ENCODE results near the gene RUFY4. TPM values are rescaled to one million over a fixed set of nuclear protein-coding genes. Genes with fewer than 3 reads are reported as not detected.
"Not testable (repeated sequence)": the region's sequence is repeated elsewhere in the genome, so short reads cannot be mapped to it uniquely, and the experiment has no call there.

RUFY4 gene
- total and polyA plus RNA-seq, 12 donors: 0.21 TPM; not detected in 11

DNA sequence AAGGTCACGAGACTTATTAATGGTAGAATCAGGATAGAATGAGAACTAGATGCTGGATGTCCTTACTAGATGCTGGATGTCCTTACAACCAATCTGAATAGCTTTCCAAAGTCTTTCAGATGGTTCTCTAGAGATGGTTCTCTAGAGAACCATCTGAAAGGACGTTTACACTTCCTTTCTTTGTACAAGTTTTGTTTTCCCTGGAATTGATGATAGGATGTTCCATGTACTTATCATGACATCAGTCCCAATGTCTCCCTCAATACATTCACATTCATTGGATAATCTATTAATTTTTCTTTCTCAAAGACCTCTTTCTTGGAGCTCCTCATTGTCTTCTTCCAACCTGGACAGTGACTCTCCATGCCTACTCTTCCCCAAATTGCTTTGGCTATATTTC, 28.2 kb upstream of the RUFY4 start:
- no peak for DNase-seq
- Histone ChIP-seq H3K4me3 (no peak overlapping the region), H3K27me3 (no peaks in the 10 kb centered on the region), H3K9me3 (peaks cover 0 to 4% (median 0%) of the 10 kb centered on the region in 11 donors), H3K4me1 (peaks cover 0 to 15% (median 0%) of the 10 kb centered on the region in 9 donors), H3K36me3 (no peaks in the 10 kb centered on the region), H3K27ac (peak overlapping the region in 1 of 10 donors; percentile 2)
- ATAC-seq: no peak
- intact Hi-C loops (cut with DNase I): no loop called here
- no peak for TF ChIP-seq CTCF (IDR thresholded peaks at IDR 0.05)
- 76 to 84% methylated on average over 2 of the region's 2 CpGs for WGBS, 2 donors

DNA sequence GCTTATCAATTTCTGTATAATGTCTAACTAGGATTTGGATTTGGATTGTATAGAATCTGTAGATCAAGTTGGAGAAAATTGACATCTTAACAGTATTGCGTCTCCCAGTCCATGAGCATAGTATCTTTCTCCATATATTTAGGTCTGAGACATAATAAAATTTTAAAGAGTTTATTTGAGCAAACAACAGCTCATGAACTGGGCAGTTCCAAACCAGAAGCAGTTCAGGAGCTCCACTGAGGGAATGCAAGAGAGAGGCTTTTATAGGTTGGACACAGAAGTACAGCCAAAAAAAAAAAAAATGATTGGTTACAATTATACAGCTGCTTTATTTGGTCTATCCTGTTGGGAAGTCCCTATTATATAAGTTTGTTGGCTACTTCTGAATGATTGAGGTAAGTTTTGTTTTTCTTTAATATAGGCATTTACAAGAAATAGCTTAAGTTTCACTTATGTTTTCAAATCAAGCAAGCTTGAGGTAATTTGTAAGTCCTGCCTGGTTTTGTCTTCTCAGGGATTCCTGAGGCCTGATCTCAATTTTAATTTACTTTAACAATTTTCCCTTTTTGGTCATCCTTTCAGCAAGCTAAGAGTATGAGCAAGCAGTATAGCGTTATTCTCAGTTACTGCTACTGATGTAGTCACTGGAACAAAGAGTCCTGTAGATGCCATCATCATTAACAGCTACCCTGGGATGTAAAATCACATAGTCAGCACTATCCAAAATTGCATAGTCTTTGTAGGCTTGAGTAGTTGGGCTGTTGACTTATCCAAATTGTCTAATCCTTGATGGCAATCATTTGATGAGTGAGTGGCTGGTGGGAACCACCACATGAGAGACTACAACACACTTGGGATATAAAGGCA, 27.5 kb upstream of the RUFY4 start:
- DNase-seq (no peak), ATAC-seq (no peak)
- peaks cover 0 to 22% (median 0%) of the 10 kb centered on the region in 9 donors for H3K4me1 ChIP-seq
- no peak overlapping the region for H3K4me3 ChIP-seq
- no peaks in the 10 kb centered on the region for H3K36me3 ChIP-seq
- H3K27me3 ChIP-seq: no peaks in the 10 kb centered on the region
- TF ChIP-seq CTCF (IDR thresholded peaks at IDR 0.05): no peak
- peaks cover 0 to 4% (median 0%) of the 10 kb centered on the region in 11 donors for H3K9me3 ChIP-seq
- 90 to 95% methylated on average over 2 of the region's 2 CpGs for WGBS, 2 donors
- peak overlapping the region in 1 of 10 donors; percentile 2 for H3K27ac ChIP-seq
- intact Hi-C loops (cut with DNase I): no loop called here

- Histone ChIP-seq H3K27me3 (no peaks in the 10 kb centered on the region), H3K9me3 (peaks cover 0 to 4% (median 0%) of the 10 kb centered on the region in 11 donors), H3K4me3 (no peak overlapping the region), H3K4me1 (peaks cover 0 to 34% (median 0%) of the 10 kb centered on the region in 9 donors), H3K27ac (no peak overlapping the region), H3K36me3 (no peaks in the 10 kb centered on the region)
- DNase-seq: no peak
- intact Hi-C loops (cut with DNase I): no loop called here
- ATAC-seq: peak in 1 of 8 donors; percentile 38
- no peak for TF ChIP-seq CTCF (IDR thresholded peaks at IDR 0.05)
- WGBS, 2 donors: 96 to 97% methylated on average over 1 of the region's 1 CpG
These were observed 26.0 kb upstream of the RUFY4 start for GRCh38 chr2:218043100-218043499.

DNA sequence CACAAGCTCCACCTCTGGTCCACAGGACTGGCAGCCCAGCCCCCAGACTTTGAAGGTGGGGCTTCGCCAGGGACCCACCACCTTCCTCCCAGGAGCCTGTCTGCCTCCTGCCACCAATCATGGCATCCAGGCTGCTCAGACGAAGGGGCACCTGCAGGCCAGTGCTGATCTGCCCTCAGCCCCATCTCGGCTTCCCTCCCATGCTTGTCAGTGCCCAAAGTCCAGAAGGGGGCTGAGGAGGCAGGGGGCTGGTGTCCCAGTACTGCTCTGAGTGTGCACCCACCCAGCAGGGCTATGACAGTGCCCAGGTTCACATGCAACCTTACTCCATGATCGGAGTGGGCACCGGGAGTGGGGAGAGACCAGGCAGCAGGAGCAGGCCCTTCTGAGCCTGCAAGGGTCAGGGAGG, 25.3 kb upstream of the RUFY4 start:
- no peaks in the 10 kb centered on the region for H3K36me3 ChIP-seq
- no peak overlapping the region for H3K27ac ChIP-seq
- TF ChIP-seq CTCF (IDR thresholded peaks at IDR 0.05): no peak
- intact Hi-C loops (cut with DNase I): no loop called here
- H3K27me3 ChIP-seq: no peaks in the 10 kb centered on the region
- H3K4me3 ChIP-seq: no peak overlapping the region
- H3K9me3 ChIP-seq: peaks cover 0 to 4% (median 0%) of the 10 kb centered on the region in 11 donors
- WGBS, 2 donors: 93 to 97% methylated on average over 5 of the region's 5 CpGs
- DNase-seq: no peak
- peak in 1 of 8 donors; percentile 55 for ATAC-seq
- H3K4me1 ChIP-seq: peaks cover 0 to 40% (median 0%) of the 10 kb centered on the region in 9 donors

- 88 to 98% methylated on average over 1 of the region's 1 CpG for WGBS, 2 donors
- H3K4me3 ChIP-seq; H3K27ac ChIP-seq; intact Hi-C loops (cut with DNase I); H3K36me3 ChIP-seq; H3K27me3 ChIP-seq; ATAC-seq; DNase-seq: not testable (repeated sequence)
- H3K4me1 ChIP-seq: peaks cover 0 to 44% (median 0%) of the 10 kb centered on the region in 9 donors
- peaks cover 0 to 10% (median 0%) of the 10 kb centered on the region in 11 donors for H3K9me3 ChIP-seq
These were observed 24.5 kb upstream of the RUFY4 start for GRCh38 chr2:218044599-218044998.

Measured in heart right ventricle (tissue), 16 donors.